HG03066 (cell line): ENCODE measurements around the gene CDH23.

ENCODE experiments used
- ATAC-seq: cut with Tn5 transposase; IDR thresholded peaks from one replicate; pipeline ENCODE4 v1.9.1; 2021; ENCODE audit warnings: low read depth; ENCODE audit not compliant: unreplicated experiment

The CDH23 gene

DNA sequence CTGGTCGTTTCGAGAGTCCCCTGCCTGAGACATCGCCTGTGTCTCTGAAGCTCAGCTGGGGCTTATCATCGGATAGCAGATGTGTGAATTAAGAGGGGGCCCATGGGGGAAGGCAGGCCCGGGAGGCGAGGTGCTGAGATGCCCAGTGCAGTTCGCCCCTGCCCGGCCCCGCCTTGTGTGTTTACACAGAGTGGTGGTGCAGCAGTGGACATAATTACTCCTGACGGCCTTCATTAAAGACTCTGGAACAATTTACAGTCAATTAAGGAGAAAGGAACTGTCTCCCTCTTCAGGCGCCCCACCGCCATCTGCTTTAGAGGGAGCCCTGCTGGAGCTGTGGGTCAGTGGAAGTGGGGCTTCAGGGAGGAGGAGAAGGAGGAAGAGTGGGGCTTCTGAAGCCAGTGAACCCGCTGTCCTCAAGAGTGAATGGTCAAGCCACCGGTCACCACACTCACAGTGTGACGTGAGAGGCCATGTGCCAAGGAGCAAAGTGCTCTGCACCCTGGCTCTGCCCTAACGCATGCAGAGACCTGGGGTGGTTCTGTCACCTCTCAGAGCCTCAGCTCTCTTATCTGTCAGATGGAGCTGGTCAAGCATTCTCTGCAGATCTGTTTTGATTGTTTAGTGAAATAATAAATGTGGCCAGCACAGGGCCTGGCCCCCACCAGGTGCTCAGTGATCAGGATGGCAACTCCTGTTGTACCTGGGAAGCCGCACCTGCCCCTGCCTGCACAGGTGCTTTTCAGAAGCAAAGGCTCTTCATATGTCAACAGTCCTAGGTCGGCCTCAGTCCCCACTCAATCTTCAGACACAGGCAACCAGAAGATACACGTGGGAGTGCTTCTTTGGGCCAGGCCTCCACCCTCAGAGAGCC lies 65.6 kb downstream of the CDH23 start:
- no peak for ATAC-seq

DNA sequence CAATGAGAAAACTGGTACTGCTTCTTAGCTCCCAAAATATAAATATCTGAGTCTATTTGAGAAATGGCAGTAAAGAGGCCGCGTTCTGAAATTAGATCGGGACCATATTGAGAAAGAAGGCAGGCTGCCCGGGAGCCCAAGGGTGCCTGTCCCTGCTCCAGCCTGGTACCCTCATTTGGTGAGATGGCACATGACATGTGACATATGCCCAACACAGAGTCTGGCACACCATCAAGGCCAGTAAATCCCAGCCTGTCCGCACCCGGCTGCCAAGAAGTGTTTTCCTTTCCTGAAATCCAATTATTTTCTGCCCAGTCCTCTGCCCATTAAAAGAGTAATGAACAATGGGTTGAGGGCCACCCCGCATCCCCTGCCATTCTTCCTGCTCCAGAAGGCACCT lies 66.4 kb downstream of the CDH23 start:
- ATAC-seq, result no peak

DNA sequence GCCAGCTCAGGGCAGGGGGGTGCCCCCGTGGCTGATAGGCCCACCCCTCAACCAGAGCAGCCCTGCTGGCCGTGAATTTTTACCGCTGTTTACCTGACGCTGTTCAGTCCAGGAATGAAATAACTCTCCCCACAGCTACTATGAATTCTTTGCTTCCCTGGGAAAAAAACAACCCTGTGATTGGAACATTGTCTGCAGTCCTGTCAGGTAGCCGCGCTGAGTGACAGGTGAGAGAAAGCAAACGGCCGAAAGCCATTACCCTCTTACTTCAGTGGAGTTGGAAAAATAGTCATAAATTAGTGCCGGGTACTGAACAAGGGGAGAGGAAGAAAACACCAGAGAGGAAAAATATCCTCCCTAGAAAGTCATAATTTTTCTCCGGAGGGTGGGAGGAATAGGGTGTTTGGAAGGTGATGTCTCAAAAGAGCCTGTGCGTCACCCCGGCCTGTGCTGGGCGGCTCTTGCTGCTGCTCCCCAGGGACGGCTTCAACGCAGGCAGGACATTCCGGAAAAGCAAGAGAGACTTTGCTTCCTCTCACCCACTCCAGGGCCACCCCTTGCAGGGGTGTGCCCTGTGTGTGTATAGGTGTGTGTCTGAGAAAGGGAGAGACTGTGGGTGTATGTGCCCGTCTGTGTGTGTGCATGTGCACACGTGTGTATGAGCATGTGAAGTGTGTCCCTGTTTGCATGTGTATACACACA lies 69.0 kb downstream of the CDH23 start:
- ATAC-seq, result no peak

DNA sequence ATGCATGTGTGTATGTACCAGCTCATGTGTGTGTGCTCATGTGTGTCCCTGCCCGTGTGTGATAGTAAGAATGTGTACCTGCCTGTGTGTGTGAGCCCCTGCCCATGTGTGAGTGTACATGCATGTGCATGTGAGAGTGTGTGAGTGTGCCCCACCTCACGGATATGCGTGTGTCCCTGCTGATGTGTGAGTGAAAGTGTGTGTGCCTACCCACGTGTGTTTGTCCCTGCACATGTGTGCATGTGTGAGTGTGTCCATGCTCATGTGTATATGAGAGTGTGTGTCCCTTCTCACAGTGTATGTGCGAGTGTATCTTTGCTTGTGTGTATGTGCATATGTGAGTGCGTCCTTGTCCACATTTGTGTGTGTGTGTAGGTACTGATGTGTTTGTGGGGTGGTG lies 69.6 kb downstream of the CDH23 start:
- ATAC-seq, result no peak

- ATAC-seq, result no peak
These were observed 70.4 kb downstream of the CDH23 start for GRCh38 chr10:71467161-71467560.

GRCh38 chr10:71467569-71468362 lies 71.0 kb downstream of the CDH23 start:
- no peak for ATAC-seq

DNA sequence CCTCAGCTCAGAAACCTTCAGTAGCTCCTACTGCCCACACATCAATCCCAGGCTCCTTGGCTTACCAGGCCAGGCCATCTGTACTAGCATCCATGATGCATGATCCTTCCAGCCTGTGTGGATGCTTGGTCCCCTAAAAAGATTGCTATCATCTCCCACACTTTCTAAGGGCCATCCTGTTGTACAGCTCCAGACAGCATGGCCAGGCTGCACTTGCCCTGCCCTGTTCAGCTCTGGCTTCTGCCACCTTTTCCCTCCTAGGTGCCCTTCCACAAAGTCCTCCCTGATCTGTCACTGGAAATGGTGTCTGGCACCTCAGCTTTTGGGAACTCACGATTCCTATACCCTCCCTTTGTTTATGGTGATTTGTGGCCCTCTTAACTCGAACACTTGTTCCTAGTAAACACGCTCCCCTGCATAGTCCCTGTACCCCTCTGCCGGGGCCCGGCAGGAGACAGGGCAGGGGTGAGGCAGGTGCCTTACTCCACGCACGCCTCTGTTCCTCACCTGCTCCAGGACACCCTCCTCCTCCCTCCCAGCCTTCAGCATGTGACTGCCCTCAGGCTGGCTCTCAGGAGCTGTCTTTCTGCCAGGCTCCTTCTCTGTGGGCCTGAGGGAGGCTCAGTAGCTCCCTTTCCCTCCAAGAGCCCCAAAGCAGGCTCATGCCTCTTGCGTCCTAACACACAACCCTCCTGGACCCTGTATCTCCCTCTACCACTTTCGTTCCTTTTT lies 71.8 kb downstream of the CDH23 start:
- no peak for ATAC-seq

- ATAC-seq, result no peak
These were observed 74.3 kb downstream of the CDH23 start for GRCh38 chr10:71471006-71471405.

GRCh38 chr10:71471957-71472365 lies 75.2 kb downstream of the CDH23 start:
- ATAC-seq, result no peak

- ATAC-seq, result no peak
These were observed 75.7 kb downstream of the CDH23 start for GRCh38 chr10:71472466-71472865.

DNA sequence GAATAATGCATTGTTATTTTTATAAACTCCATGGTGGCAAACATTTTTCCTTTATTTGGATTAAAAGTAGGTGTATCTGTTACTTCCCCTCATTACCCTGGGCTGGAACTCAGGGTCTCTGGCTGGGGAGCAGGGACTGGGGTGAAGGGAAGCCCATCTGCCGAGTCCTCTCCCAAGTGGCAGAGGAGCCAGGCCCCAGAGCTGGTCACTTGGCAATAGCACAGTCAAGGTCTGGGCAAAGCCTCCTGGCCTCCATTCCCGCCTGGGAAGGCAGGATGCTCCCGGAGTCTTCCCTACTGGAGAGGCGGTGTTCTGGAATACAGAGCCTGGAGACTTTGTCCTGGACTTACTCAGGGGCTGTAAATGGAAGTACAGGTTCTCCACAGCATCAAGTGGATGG lies 76.2 kb downstream of the CDH23 start:
- ATAC-seq, result no peak

- ATAC-seq, result no peak
These were observed 77.2 kb downstream of the CDH23 start for GRCh38 chr10:71473671-71474599.

- no peak for ATAC-seq
These were observed 78.1 kb downstream of the CDH23 start for GRCh38 chr10:71474702-71475242.

DNA sequence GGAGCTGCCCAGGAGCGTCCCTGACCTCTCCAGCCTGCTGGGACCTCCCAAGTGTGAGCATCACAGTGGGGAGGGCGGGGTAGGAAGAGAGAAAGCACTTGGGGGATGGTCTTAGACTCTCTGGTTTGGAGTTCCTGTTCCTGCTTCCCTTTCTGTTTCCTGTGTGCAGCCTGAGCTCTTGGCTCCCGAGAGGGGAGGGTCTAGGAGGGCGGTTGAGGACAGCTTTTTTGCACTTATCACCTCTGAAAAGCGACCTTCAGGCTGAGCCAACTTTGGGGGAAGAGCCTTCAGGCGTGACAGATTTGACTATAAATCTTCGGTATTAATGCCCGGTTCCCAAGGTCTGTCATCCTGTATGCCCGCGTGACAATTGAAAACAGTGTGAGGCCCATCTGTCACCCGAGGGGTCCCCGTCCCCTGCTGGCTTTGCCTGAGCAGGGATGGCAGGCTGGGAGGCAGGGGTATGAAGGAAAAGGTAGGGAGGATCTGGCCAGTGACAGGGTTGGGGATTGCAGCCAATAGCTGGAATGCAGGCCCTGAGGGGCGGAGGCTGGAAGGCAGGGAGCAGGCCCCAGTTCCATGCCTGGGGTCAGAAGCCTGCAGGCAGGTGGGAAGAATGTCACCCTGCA lies 78.6 kb downstream of the CDH23 start:
- ATAC-seq, result no peak

- no peak for ATAC-seq
These were observed 79.7 kb downstream of the CDH23 start for GRCh38 chr10:71476228-71477011.

- no peak for ATAC-seq
These were observed 81.5 kb downstream of the CDH23 start for GRCh38 chr10:71478173-71478572.

GRCh38 chr10:71478813-71479365 lies 82.2 kb downstream of the CDH23 start:
- no peak for ATAC-seq

GRCh38 chr10:71479831-71480230 lies 83.1 kb downstream of the CDH23 start:
- ATAC-seq, result no peak
